ENCODE data around the gene ZNF823. TPM values are rescaled to one million over a fixed set of nuclear protein-coding genes. Genes with fewer than 3 reads are reported as not detected.
"Not testable (repeated sequence)": the region's sequence is repeated elsewhere in the genome, so short reads cannot be mapped to it uniquely, and the experiment has no call there.

Gene ZNF823
- total RNA-seq, 1 donor from 2014 or later = 3.3 TPM

DNA sequence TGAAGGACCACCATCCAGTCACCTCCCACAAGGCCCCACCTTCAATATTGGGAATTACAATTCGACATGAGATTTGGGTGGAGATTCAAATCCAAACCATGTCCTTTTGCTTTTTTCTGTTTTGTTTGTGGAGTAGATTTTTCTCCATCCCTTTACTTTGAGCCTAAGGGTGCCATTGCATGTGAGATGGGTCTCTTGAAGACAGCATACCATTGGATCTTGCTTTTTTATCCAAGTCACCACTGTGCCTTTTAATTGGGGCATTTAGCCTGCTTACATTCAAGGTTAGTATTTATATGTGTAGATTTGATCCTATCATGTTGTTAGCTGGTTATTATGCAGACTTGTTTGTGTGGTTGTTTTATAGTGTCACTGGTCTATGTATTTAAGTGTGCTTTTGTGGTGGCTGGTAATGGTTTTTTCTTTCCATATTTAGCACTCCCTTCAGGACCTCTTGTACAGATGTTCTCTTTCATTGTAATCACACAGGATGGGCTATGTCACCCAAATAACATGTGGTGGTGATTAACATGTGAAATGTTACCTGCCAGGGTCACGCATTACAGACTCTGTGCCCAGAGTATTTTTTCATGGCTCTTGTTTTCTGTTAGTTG, 58.0 kb downstream of the ZNF823 start:
- Histone ChIP-seq H3K27me3 (ENCODE audit: low read depth) (no peaks in the 10 kb centered on the region), H3K27ac (replicated peaks) (no peak overlapping the region), H3K9me3 (replicated peaks) (peaks cover 68% of the 10 kb centered on the region), H3K36me3 (peaks cover 36% of the 10 kb centered on the region), H3K4me1 (no peaks in the 10 kb centered on the region), H3K4me3 (no peak overlapping the region)
- intact Hi-C loops (cut with micrococcal nuclease) = no loop called here
- TF ChIP-seq, protein P1, sequence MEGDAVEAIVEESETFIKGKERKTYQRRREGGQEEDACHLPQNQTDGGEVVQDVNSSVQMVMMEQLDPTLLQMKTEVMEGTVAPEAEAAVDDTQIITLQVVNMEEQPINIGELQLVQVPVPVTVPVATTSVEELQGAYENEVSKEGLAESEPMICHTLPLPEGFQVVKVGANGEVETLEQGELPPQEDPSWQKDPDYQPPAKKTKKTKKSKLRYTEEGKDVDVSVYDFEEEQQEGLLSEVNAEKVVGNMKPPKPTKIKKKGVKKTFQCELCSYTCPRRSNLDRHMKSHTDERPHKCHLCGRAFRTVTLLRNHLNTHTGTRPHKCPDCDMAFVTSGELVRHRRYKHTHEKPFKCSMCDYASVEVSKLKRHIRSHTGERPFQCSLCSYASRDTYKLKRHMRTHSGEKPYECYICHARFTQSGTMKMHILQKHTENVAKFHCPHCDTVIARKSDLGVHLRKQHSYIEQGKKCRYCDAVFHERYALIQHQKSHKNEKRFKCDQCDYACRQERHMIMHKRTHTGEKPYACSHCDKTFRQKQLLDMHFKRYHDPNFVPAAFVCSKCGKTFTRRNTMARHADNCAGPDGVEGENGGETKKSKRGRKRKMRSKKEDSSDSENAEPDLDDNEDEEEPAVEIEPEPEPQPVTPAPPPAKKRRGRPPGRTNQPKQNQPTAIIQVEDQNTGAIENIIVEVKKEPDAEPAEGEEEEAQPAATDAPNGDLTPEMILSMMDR (IDR thresholded peaks at IDR 0.05; ENCODE audit: borderline replicate concordance) = no peak
- DNase-seq = no peak

DNA sequence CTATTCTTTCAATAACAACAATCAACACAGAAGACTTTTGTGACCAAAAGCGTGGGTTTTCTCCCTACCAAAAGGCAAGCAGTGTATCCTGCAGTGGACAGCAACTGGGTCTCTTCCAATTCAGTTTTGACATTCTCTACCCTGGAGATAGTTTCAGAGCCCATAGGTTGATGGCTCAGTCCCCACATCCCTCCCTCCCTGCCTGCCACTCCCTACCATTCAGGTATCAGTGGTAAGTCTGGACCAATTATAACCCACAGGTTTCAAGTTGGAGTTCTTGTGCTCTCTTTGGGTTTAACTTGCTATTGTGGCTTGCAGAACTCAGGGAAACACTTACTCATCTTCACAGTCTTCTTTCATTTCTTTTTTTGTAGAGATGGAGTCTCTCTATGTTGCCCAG, 60.2 kb downstream of the ZNF823 start:
- Histone ChIP-seq H3K9me3 (replicated peaks) (peaks cover 45% of the 10 kb centered on the region), H3K27ac (replicated peaks) (no peak overlapping the region), H3K4me3 (no peak overlapping the region), H3K4me1 (peaks cover 12% of the 10 kb centered on the region), H3K36me3 (peaks cover 14% of the 10 kb centered on the region), H3K27me3 (ENCODE audit: low read depth) (no peaks in the 10 kb centered on the region)
- TF ChIP-seq, protein P1 (IDR thresholded peaks at IDR 0.05; ENCODE audit: borderline replicate concordance) = no peak
- intact Hi-C loops (cut with micrococcal nuclease) = no loop called here
- no peak for DNase-seq

DNA sequence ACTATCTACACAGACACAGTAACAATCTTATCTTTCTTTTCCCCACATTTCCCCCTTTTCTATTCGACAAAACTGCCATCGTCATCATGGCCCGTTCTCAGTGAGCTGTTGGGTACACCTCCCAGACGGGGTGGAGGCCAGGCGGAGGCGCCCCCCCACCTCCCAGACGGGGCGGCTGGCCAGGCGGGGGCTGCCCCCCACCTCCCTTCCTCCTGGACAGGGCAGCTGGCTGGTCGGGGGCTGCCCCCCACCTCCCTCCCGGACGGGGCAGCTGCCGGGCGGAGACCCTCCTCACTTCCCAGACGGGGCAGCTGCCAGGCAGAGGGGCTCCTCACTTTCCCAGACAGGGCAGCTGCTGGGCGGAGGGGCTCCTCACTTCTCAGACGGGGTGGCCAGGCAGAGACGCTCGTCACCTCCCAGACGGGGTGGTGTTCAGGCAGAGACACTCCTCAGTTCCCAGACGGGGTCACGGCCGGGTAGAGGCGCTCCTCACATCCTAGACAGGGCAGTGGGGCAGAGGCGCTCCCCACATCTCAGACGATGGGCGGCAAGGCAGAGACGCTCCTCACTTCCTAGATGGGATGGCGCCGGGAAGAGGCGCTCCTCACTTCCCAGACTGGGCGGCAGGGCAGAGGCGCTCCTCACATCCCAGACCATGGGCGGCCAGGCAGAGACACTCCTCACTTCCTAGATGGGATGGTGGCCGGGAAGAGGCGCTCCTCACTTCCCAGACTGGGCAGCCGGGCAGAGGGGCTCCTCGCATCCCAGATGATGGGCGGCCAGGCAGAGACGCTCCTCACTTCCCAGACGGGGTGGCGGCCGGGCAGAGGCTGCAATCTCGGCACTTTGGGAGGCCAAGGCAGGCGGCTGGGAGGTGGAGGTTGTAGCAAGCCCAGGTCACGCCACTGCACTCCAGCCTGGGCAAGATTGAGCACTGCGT, 61.8 kb downstream of the ZNF823 start:
- Histone ChIP-seq H3K9me3 (replicated peaks) (peaks cover 40% of the 10 kb centered on the region), H3K4me1 (peaks cover 16% of the 10 kb centered on the region)
- DNase-seq; H3K27me3 ChIP-seq (ENCODE audit: low read depth); H3K4me3 ChIP-seq; H3K36me3 ChIP-seq; H3K27ac ChIP-seq (replicated peaks); intact Hi-C loops (cut with micrococcal nuclease): not testable (repeated sequence)

GRCh38 chr19:11675569-11675968, 63.2 kb downstream of the ZNF823 start:
- intact Hi-C loops (cut with micrococcal nuclease) = no loop called here
- Histone ChIP-seq H3K4me3 (no peak overlapping the region), H3K36me3 (peaks cover 4% of the 10 kb centered on the region), H3K27me3 (ENCODE audit: low read depth) (no peaks in the 10 kb centered on the region), H3K9me3 (replicated peaks) (peaks cover 26% of the 10 kb centered on the region), H3K27ac (replicated peaks) (no peak overlapping the region), H3K4me1 (peaks cover 16% of the 10 kb centered on the region)
- TF ChIP-seq, protein P1 (IDR thresholded peaks at IDR 0.05; ENCODE audit: borderline replicate concordance) = no peak
- no peak for DNase-seq

DNA sequence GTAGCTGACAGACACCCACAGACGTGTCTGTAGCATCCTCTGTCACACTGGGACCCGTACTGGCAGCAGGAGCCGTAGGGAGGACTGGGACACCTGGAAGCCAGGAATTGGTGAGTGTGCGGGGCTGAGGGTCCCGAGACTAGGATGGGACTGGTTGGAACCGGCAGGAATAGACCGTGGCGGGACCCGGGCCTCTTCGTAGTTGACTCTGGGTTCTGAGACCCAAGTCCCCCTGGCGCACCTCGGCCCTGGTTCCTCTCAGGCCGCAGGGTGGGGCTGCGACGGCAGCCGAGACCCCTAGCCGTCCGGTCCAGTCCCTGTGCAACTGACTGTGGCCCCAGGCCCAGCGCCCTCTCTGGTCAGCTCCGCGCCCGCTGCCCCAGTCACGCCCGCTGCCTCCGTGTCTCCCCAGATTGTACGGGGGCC, 64.7 kb downstream of the ZNF823 start:
- peak overlapping the region; percentile 72 for H3K4me3 ChIP-seq
- intact Hi-C loops (cut with micrococcal nuclease) = no loop called here
- no peaks in the 10 kb centered on the region for H3K36me3 ChIP-seq
- H3K27me3 ChIP-seq (ENCODE audit: low read depth) = no peaks in the 10 kb centered on the region
- peaks cover 16% of the 10 kb centered on the region for H3K4me1 ChIP-seq
- TF ChIP-seq, protein P1 (IDR thresholded peaks at IDR 0.05; ENCODE audit: borderline replicate concordance) = no peak
- peaks cover 17% of the 10 kb centered on the region for H3K9me3 ChIP-seq (replicated peaks)
- DNase-seq = no peak
- H3K27ac ChIP-seq (replicated peaks) = peak overlapping the region; percentile 60

Measured in left ventricle myocardium inferior (tissue), 1 donor.